ENCODE results near the gene PYROXD2.

Gene PYROXD2

DNA sequence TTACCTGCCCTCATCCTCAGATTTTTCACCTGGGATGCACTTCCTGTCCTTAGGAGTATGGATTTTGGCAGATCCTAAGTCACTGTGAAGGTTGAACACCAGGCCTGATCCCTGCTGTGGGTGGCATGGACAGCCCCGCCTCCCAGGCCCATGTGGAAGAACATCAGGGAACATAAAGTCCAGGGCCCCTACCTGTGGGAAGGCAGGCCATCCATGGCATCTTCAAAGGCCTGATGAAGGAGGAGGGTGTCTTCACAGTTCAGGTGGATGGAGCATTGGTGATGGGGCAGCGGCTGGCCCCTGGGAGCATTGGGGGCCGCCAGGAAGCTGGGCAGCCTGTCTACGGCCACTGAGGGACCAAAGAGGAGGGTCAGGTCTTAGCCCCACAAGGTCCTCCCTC lies 24.6 kb downstream of the PYROXD2 start:
- no peak for DNase-seq (ENCODE audit: low spot score)

DNA sequence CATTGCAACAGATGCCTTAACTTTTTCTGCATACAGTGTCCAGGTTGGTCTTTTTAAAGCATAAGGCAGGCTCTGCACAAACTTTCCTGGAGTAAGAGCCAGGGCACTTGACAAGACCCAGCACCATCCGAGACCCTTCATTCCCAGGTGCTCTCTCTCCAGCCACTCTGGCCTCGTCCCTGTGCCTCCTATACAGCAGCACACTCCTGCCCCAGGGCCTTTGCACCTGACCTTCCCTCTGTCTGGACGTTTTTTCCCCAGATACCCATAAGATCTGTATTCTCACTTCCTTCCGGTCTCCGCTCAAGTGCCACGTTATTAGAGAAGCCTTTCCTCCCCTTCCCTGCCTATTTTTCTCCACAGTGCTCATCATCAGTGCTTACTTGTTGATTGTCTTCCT lies 25.6 kb downstream of the PYROXD2 start:
- DNase-seq (ENCODE audit: low spot score): no peak

- no peak for DNase-seq (ENCODE audit: low spot score)
Observed at GRCh38 chr10:98388101-98388655, 26.8 kb downstream of the PYROXD2 start.

GRCh38 chr10:98384531-98385133 lies 30.4 kb downstream of the PYROXD2 start:
- DNase-seq (ENCODE audit: low spot score): peak; percentile 74

DNA sequence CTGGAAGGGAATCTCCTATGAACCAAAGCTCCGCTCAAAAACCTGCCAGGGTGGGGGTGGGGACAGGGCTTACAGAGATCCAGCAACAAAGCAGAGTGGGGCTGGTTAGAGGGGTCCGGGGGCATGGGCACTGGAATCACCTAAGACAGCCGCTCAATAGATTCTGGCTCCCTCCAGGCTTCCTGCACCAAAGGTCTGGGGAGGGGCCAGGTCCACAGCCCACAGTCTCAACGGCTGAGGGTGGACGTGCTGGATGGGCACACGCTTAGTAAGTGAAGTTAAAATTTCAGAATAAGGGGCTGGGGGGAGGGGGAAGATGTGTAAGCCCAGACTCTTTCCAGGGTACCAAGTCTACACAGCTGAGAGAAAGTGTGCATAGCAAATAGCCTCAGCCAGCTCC lies 31.1 kb downstream of the PYROXD2 start:
- no peak for DNase-seq (ENCODE audit: low spot score)

- peak; percentile 73 for DNase-seq (ENCODE audit: low spot score)
Observed at GRCh38 chr10:98383134-98383667, 31.8 kb downstream of the PYROXD2 start.

DNA sequence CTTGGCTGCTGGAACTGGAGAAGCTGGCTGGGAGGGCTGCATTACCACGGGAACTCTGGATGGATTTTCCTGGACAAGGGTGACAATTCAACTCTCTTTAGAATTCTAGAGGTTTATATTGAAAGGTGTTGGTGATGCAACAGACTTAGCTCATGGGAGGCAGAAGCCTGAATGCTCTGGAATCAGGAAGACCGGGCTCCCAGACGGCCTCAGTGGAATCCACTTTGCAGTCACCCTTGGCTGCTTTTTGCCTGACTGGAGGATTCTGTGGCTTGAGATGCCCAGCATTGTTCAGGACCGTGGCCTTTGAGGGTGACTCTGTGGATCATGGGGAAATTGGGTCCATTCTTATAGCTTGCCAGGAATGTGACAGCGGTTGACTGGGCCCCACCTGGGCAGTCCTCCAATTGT lies 32.3 kb downstream of the PYROXD2 start:
- DNase-seq (ENCODE audit: low spot score): peak; percentile 74

DNA sequence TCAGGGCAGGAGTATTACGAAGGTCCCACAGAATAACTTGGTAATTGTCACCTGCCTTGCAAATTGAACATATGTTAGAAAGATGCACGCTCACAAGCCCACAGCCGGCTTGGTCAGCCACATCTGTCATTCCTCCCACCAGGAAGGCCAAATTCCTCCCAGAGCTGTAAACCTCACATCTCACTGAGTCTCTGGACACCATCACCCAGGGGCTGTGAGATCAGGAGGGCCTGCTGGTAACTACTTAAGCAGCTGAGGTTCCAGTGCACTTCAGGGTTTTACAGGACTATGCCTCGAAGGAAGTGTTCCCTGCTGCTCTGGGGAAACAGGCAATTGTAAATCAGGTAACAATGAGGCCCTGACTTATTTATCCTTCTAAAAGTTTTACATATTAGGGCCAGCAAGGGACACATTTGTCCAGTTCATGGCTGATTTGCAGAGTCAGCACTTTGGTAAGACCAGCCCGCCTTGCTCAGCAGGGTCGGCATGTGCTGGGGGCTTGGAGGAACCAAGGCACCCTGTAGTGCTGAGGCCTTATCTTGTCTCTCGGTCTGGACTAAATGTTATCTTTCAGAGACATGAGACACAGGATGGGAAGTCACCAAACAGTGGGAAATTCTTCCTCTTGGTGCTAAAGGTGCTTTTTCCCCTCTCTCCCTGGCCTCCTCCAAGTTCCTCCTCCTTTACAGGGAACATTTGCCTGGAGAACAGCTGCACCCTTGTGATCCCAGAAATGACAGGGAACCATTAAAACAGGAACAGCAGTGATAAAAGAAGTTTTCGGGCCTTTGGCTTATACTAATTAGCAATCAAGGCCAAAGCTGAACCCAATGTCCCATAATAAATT lies 34.3 kb downstream of the PYROXD2 start:
- no peak for DNase-seq (ENCODE audit: low spot score)

- no peak for DNase-seq (ENCODE audit: low spot score)
Observed at GRCh38 chr10:98378722-98379121, 36.3 kb downstream of the PYROXD2 start.

GRCh38 chr10:98377536-98377935 lies 37.4 kb downstream of the PYROXD2 start:
- no peak for DNase-seq (ENCODE audit: low spot score)

DNA sequence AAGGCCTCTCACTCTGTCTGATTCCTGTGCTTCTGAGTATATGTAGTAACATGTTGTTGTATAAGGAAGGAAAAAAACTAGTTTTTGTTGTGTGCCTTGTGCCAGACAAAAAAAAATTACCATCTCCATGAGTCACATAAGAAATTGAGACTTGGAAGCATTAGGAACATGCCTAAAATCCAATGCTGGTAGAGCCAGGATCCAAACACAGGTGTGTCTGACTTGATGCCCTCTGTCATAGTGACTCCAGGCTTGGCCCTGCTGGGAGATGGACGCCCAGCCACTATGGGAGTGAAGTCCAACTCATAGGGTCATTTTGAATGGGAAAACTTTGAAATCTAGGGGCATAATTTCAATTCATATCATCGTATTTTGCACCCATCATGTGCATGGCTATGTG lies 38.0 kb downstream of the PYROXD2 start:
- DNase-seq (ENCODE audit: low spot score): no peak

GRCh38 chr10:98376485-98376884 lies 38.5 kb downstream of the PYROXD2 start:
- no peak for DNase-seq (ENCODE audit: low spot score)

DNA sequence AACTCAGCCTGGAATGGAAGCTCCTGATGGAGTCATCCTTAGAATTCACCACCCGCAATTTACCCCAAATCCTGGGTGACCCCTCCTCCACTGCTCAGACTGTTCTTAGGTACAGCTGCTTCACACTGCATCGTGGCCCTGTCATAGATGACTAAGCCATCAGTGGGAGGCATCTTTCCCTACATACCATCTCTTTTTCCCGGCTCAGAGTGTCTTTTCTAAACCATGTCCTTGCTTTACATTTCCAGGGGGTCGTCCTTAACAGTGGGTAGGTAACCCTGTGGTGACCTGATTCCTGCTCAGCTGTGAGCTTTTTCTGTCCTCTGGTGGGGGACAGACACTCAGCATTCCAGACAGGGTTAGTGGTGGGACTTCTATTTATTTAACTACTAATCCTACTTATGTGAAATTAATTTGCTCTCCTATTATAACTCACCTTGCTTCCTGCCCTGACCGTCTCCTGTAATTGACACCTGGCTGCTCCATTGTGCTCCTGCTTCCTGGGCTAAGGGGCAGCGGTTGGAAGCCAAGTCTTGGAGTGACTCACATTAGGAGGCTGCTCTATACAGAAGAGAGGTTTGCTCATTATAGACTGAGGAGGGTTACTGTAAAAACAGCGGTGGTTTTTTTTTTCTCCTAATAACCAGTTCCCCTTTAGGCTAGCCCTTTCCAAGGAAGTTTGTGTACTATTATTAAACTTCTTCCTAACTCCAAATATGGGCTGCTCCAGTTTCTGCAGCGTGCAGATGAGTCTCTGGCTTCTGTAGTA lies 40.6 kb downstream of the PYROXD2 start:
- peak; percentile 73 for DNase-seq (ENCODE audit: low spot score)

- no peak for DNase-seq (ENCODE audit: low spot score)
Observed at GRCh38 chr10:98373260-98374040, 41.5 kb downstream of the PYROXD2 start.

DNA sequence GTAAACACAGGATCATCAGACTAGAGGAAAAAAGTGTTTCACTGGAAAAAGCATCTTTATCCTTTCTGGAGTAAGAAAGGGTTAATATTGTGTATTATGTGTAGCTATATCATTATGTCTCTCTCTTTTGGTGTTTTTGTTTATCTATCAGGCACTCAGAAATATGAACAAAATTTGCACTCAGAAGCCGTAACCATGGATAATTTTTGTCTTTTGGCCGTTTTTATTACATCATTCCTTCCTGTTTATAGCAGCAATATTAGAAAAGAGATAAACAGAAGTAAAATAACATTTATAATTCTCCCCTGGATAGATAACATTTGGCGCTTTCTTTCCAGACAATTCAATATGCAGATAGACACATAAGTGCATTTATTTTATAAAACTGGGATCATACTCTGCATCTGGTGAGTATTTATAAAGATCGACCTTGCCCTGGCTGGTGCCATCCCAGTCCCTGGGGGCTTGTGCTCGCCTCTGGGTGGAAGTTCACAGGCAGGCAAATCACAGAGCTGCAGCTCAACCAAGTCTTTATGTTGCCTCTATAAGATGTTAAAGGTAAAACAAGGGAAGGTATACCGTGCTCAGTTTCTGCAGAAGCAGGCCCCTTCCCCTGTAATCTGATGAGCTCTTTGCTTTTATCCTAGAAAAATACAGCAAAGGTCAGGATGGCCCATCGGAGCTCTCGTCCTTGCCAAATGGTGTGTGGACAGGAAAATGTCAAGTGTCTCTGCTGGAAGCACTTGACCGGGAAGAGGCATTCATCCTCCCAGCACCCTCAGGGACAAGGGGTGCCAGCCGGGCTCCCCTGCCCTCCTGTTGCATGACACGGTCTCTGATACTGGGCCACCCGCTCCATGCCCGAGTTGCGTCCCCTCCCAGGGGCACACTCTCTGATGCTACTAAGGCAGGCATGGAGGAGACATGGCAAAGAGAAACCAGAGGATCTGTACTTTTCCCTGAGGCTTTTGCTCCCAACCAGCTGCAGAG lies 43.9 kb downstream of the PYROXD2 start:
- DNase-seq (ENCODE audit: low spot score): no peak

DNA sequence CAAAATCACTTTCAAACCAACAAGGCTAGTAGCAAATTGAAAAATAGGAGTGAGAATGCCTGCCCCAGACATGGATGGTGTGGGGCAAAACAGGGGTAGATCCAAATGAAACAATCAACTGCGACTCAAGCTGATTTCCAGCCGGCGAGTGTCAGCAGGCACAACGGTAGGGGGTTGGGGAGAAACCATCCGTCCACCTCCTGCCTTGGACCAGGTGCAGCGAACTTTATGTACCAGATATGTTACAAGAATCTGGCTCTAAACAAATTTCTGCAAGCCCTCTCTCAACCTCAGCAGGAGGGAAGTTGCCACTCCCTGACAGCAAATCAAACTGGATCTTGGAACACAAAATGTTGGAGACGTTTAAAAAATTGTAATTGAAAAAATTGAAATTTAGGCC lies 45.2 kb downstream of the PYROXD2 start:
- DNase-seq (ENCODE audit: low spot score): no peak

DNA sequence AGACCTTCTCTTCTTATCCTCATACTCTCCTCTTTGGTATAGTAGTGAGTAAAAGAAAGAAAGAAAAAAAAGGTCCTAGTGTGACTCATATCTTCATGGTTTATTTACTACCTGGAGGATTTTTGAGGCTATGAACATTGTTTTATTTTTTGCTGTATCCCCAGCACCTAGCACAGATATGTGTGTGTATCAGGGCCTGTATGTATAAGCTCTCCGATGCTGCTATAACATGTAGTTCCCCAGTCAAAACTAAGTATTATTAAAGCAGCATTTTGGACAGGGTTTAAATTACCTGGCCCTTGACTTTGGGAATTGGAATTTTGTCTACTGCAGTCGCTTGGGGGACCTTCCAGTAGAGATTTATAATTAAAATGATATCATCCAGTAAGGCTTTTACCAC lies 46.3 kb downstream of the PYROXD2 start:
- no peak for DNase-seq (ENCODE audit: low spot score)

DNA sequence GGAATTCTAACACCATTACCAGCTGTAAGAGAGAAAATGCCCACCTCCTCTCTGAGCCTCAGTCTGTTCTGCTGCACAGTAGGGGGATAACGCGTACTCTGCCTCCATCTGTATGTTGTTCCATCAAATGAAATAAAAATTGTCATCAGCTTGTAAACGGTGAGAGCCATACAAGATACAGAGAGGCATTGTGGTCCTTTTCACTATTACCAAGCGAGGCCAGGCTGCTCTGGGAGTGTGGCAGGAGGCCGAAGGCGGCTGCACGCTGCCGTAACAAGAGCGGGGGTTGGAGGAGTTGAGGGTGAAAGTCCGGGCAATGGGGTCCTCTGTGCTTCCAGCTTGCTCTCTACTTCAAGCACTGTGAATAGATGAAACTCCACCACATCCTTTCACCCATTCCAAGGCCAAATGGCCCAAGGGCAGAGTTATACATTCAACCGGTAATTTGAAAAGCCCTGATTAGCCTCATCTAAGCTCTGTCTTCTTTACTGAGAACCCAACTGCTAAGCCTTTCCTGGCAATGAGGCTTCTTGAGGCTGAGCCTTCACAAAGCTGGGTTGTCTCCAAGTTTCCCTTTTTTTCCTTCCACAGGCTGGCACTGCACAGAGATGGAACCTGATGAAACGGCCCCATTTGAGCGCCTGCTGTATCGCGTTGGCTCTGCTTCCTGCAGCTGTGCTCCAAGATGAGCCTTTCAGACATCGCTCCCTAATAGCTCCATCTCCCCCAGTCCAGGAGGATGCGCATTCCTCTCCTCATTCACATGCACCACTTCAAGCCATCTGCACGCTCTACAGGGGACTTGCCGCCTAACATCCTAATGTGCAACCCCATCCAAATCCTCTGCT lies 47.2 kb downstream of the PYROXD2 start:
- no peak for DNase-seq (ENCODE audit: low spot score)

DNA sequence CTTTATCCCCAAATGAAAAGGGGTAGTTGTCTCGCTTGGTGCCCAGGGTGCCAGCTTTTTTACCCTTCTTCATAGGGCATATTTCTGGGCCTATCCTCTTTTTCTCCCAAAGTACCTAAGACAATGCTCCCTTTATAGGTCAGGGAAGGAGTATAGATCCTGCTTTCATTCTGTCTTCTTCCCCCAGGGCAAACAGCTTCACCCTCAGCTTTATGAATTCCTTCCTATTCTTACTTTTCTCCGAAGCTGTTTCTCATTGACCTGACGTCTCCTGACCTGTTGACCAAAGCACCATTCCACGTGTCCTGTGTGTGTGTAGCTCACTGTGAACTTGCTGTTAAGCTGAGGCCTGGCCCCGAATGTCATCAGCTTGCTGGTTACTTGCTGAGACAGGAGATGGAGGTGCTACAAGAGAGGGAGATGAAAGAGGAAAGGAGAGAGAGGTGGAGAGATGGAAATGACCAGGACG lies 48.9 kb downstream of the PYROXD2 start:
- no peak for DNase-seq (ENCODE audit: low spot score)
